ENCODE results near the gene TMEM38B. TPM values are rescaled to one million over a fixed set of nuclear protein-coding genes. Genes with fewer than 3 reads are reported as not detected.

The TMEM38B gene
- total RNA-seq, 1 experiment from 2014 or later = 30.6 TPM

DNA sequence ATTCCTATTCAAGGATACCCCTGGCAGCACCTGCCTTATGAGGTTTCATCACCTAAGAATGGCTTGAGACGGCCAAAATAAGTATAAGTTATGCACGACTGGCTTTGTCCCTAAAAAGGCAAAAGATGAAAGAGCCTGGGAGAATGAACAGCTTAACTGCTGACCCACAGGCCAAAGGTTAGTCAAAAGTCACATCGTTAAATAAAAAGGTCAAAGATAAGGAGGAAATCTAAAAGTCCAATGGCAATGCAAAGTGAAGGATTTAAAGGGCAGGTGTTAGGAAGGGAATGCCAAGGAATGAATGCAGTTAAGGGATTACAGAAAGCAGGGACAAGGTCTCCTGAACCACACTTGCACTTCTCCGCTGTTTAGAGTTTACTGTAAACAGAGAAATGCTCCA lies 26.5 kb upstream of the TMEM38B start:
- no TSS peak for BruUV-seq (replicated peaks)
- H3K36me3 ChIP-seq (ENCODE audit: control insufficient read depth, insufficient read depth, low read length) = no peaks in the 10 kb centered on the region
- H3K4me1 ChIP-seq (ENCODE audit: control insufficient read depth, insufficient read depth, low read length) = no peaks in the 10 kb centered on the region
- ChIA-PET CTCF (no interaction called here), POLR2A (no interaction called here)
- H3K4me3 ChIP-seq (ENCODE audit: low read depth in 2 of 2, low read length in 2 of 2) = no peak overlapping the region
- no peak overlapping the region for H3K27ac ChIP-seq (ENCODE audit: low read length)
- DNase-seq (ENCODE audit: low read depth, low spot score) (no peak), ATAC-seq (no peak)
- in situ Hi-C loops (cut with HindIII; ENCODE audit: low pct_unique_long_range_greater_than_20kb, low sequenced_read_pairs) (no loop called here), intact Hi-C loops (cut with micrococcal nuclease; ENCODE audit: unreplicated experiment) (no loop called here)
- TF ChIP-seq SIN3A (IDR thresholded peaks at IDR 0.05; ENCODE audit: borderline replicate concordance, insufficient read depth, low read depth, low read length) = no peak
- TF ChIP-seq, protein P1, sequence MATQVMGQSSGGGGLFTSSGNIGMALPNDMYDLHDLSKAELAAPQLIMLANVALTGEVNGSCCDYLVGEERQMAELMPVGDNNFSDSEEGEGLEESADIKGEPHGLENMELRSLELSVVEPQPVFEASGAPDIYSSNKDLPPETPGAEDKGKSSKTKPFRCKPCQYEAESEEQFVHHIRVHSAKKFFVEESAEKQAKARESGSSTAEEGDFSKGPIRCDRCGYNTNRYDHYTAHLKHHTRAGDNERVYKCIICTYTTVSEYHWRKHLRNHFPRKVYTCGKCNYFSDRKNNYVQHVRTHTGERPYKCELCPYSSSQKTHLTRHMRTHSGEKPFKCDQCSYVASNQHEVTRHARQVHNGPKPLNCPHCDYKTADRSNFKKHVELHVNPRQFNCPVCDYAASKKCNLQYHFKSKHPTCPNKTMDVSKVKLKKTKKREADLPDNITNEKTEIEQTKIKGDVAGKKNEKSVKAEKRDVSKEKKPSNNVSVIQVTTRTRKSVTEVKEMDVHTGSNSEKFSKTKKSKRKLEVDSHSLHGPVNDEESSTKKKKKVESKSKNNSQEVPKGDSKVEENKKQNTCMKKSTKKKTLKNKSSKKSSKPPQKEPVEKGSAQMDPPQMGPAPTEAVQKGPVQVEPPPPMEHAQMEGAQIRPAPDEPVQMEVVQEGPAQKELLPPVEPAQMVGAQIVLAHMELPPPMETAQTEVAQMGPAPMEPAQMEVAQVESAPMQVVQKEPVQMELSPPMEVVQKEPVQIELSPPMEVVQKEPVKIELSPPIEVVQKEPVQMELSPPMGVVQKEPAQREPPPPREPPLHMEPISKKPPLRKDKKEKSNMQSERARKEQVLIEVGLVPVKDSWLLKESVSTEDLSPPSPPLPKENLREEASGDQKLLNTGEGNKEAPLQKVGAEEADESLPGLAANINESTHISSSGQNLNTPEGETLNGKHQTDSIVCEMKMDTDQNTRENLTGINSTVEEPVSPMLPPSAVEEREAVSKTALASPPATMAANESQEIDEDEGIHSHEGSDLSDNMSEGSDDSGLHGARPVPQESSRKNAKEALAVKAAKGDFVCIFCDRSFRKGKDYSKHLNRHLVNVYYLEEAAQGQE (IDR thresholded peaks at IDR 0.05; ENCODE audit: insufficient read depth in 1 of 2, low read depth in 2 of 2, low read length in 1 of 2) = no peak
- no peak for TF ChIP-seq TCF7L2 (IDR thresholded peaks at IDR 0.05; ENCODE audit: low read depth, low read length)
- TF ChIP-seq, protein P2, sequence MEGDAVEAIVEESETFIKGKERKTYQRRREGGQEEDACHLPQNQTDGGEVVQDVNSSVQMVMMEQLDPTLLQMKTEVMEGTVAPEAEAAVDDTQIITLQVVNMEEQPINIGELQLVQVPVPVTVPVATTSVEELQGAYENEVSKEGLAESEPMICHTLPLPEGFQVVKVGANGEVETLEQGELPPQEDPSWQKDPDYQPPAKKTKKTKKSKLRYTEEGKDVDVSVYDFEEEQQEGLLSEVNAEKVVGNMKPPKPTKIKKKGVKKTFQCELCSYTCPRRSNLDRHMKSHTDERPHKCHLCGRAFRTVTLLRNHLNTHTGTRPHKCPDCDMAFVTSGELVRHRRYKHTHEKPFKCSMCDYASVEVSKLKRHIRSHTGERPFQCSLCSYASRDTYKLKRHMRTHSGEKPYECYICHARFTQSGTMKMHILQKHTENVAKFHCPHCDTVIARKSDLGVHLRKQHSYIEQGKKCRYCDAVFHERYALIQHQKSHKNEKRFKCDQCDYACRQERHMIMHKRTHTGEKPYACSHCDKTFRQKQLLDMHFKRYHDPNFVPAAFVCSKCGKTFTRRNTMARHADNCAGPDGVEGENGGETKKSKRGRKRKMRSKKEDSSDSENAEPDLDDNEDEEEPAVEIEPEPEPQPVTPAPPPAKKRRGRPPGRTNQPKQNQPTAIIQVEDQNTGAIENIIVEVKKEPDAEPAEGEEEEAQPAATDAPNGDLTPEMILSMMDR (IDR thresholded peaks at IDR 0.05) = no peak
- TF ChIP-seq POLR2AphosphoS5 (IDR thresholded peaks at IDR 0.05; ENCODE audit: low read depth, low read length) = no peak
- H3K27me3 ChIP-seq (ENCODE audit: control insufficient read depth, insufficient read depth, low read length) = no peaks in the 10 kb centered on the region
- H3K9me3 ChIP-seq (ENCODE audit: control insufficient read depth, insufficient read depth, low read depth, low read length) = no peaks in the 10 kb centered on the region

DNA sequence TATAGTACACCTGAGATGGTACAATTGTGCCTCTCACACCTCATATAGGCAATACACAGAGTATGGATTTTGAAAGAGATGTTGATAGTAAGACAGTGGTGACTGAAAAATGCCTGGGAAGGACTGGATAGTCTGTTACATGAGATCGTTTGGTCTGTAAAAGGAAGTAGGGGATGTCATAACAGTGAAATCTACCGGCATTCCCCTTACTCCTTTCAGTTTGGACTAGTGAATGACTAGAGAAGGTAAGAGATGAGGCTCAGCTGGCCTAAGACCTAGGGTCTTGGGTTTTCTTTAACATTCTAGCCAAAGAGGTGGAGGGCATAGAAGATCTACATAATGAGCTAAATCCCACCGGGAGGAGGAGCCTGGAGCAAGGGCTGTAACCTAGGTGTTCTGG lies 24.0 kb upstream of the TMEM38B start:
- BruUV-seq (replicated peaks) = no TSS peak
- Histone ChIP-seq H3K4me3 (ENCODE audit: low read depth in 2 of 2, low read length in 2 of 2) (no peak overlapping the region), H3K27me3 (ENCODE audit: control insufficient read depth, insufficient read depth, low read length) (no peaks in the 10 kb centered on the region), H3K27ac (ENCODE audit: low read length) (no peak overlapping the region), H3K36me3 (ENCODE audit: control insufficient read depth, insufficient read depth, low read length) (no peaks in the 10 kb centered on the region), H3K4me1 (ENCODE audit: control insufficient read depth, insufficient read depth, low read length) (no peaks in the 10 kb centered on the region), H3K9me3 (ENCODE audit: control insufficient read depth, insufficient read depth, low read depth, low read length) (no peaks in the 10 kb centered on the region)
- intact Hi-C loops (cut with micrococcal nuclease; ENCODE audit: unreplicated experiment) = no loop called here
- ATAC-seq = no peak
- no peak for DNase-seq (ENCODE audit: low read depth, low spot score)
- CTCF ChIA-PET = no interaction called here
- in situ Hi-C loops (cut with HindIII; ENCODE audit: low pct_unique_long_range_greater_than_20kb, low sequenced_read_pairs) = no loop called here
- POLR2A ChIA-PET = no interaction called here
- TF ChIP-seq SIN3A (IDR thresholded peaks at IDR 0.05; ENCODE audit: borderline replicate concordance, insufficient read depth, low read depth, low read length) = no peak
- TF ChIP-seq POLR2AphosphoS5 (IDR thresholded peaks at IDR 0.05; ENCODE audit: low read depth, low read length) = no peak
- TF ChIP-seq, protein P1 (IDR thresholded peaks at IDR 0.05; ENCODE audit: insufficient read depth in 1 of 2, low read depth in 2 of 2, low read length in 1 of 2) = no peak
- no peak for TF ChIP-seq TCF7L2 (IDR thresholded peaks at IDR 0.05; ENCODE audit: low read depth, low read length)
- TF ChIP-seq, protein P2 (IDR thresholded peaks at IDR 0.05) = no peak

Measured in Panc1 (cell line).